ENCODE results near the gene HSD11B1L.

HSD11B1L gene

DNA sequence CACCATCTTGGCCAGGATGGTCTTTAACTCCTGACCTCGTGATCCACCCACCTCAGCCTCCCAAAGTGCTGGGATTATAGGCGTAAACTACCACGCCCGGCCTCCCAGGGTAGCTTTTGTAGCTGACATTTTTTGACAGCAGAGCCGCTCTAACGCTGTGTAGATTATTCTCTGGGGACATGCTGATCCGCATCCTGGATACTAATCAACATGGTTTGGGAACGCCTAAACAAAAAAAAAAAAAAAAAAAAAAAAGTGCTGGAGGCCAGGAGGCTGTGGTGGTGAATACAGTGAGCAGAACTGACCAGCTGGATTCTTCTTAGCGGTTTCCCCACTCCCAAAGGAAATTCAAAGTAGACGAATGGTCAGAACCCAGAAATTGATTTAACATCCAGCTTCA is 34.0 kb downstream of the HSD11B1L start:
- no peaks in the 10 kb centered on the region for H3K9me3 ChIP-seq (ENCODE audit: insufficient read depth, low read length)
- no peak overlapping the region for H3K9ac ChIP-seq (ENCODE audit: insufficient read length, low read depth)
- no peaks in the 10 kb centered on the region for H3K27me3 ChIP-seq (ENCODE audit: insufficient read depth, insufficient read length)
- TF ChIP-seq YY1 (IDR thresholded peaks at IDR 0.05; ENCODE audit: insufficient read depth, insufficient read length) (no peak), ZNF274 (IDR thresholded peaks at IDR 0.05; ENCODE audit: low read depth, low read length) (no peak), SUZ12 (IDR thresholded peaks at IDR 0.05; ENCODE audit: extremely low read depth, insufficient read depth, insufficient read length) (no peak)
- H3K36me3 ChIP-seq (ENCODE audit: insufficient read depth, insufficient read length, low read length), result peaks cover 70% of the 10 kb centered on the region
- H3K4me1 ChIP-seq (ENCODE audit: insufficient read depth, insufficient read length), result peaks cover 5% of the 10 kb centered on the region
- DNase-seq (ENCODE audit: low read depth, low spot score), result no peak
- no peak overlapping the region for H3K4me3 ChIP-seq (ENCODE audit: insufficient read length, low read depth)

DNA sequence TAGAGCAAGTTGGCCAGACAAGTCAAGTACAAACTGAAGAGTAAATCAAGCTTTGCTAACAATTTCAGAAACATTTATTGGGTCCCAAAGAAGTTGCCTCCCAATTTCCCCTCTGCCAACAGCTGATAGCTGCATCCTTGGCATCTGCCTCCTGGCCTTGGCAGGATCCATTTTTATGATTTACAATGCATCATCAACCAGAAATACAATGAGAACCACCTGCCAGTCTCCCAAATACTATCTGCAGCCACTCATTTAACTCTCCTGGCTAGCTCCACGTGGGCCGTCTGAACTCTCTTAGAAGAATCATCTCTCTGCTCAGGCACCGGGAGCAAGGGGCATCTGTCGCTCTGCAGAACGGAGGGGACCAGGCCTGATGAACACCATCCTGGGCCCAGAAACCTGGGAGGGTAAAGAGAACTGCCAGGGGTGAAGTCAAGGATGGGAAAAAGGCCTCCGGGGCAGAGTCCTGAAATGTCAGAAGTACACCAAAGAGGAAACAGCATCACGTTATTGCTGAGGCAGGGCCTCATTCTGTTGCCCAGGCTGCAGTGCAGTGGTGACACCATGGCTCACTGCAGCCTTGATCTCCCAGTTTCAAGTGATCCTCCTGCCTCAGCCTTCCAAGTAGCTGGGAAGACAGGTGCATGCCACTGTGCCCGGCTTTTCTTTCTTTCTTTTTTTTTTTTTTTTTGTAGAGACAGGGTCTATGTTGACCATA is 36.5 kb downstream of the HSD11B1L start:
- TF ChIP-seq SUZ12 (IDR thresholded peaks at IDR 0.05; ENCODE audit: extremely low read depth, insufficient read depth, insufficient read length) (no peak), YY1 (IDR thresholded peaks at IDR 0.05; ENCODE audit: insufficient read depth, insufficient read length) (no peak), ZNF274 (IDR thresholded peaks at IDR 0.05; ENCODE audit: low read depth, low read length) (no peak)
- peak overlapping the region; percentile 11 for H3K9ac ChIP-seq (ENCODE audit: insufficient read length, low read depth)

GRCh38 chr19:5718037-5718578 is 37.3 kb downstream of the HSD11B1L start:
- H3K36me3 ChIP-seq (ENCODE audit: insufficient read depth, insufficient read length, low read length), result peaks cover 40% of the 10 kb centered on the region
- H3K4me3 ChIP-seq (ENCODE audit: insufficient read length, low read depth), result peak overlapping the region; percentile 98
- no peak for DNase-seq (ENCODE audit: low read depth, low spot score)
- H3K9me3 ChIP-seq (ENCODE audit: insufficient read depth, low read length), result no peaks in the 10 kb centered on the region
- H3K9ac ChIP-seq (ENCODE audit: insufficient read length, low read depth), result peak overlapping the region; percentile 99
- H3K27me3 ChIP-seq (ENCODE audit: insufficient read depth, insufficient read length), result no peaks in the 10 kb centered on the region
- peaks cover 5% of the 10 kb centered on the region for H3K4me1 ChIP-seq (ENCODE audit: insufficient read depth, insufficient read length)
- TF ChIP-seq YY1 (IDR thresholded peaks at IDR 0.05; ENCODE audit: insufficient read depth, insufficient read length), result no peak
- TF ChIP-seq SUZ12 (IDR thresholded peaks at IDR 0.05; ENCODE audit: extremely low read depth, insufficient read depth, insufficient read length), result no peak
- TF ChIP-seq ZNF274 (IDR thresholded peaks at IDR 0.05; ENCODE audit: low read depth, low read length), result no peak

More for the DNA sequence above, 36.5 kb downstream of the HSD11B1L start:
- peaks cover 48% of the 10 kb centered on the region for H3K36me3 ChIP-seq (ENCODE audit: insufficient read depth, insufficient read length, low read length)
- no peaks in the 10 kb centered on the region for H3K27me3 ChIP-seq (ENCODE audit: insufficient read depth, insufficient read length)
- H3K4me3 ChIP-seq (ENCODE audit: insufficient read length, low read depth), result no peak overlapping the region
- H3K9me3 ChIP-seq (ENCODE audit: insufficient read depth, low read length), result no peaks in the 10 kb centered on the region
- H3K4me1 ChIP-seq (ENCODE audit: insufficient read depth, insufficient read length), result peaks cover 5% of the 10 kb centered on the region
- no peak for DNase-seq (ENCODE audit: low read depth, low spot score)

- Histone ChIP-seq H3K36me3 (ENCODE audit: insufficient read depth, insufficient read length, low read length) (peaks cover 34% of the 10 kb centered on the region), H3K4me1 (ENCODE audit: insufficient read depth, insufficient read length) (peaks cover 5% of the 10 kb centered on the region), H3K27me3 (ENCODE audit: insufficient read depth, insufficient read length) (no peaks in the 10 kb centered on the region), H3K9me3 (ENCODE audit: insufficient read depth, low read length) (no peaks in the 10 kb centered on the region), H3K4me3 (ENCODE audit: insufficient read length, low read depth) (peak overlapping the region; percentile 98), H3K9ac (ENCODE audit: insufficient read length, low read depth) (peak overlapping the region; percentile 99)
- no peak for DNase-seq (ENCODE audit: low read depth, low spot score)
- no peak for TF ChIP-seq YY1 (IDR thresholded peaks at IDR 0.05; ENCODE audit: insufficient read depth, insufficient read length)
- no peak for TF ChIP-seq SUZ12 (IDR thresholded peaks at IDR 0.05; ENCODE audit: extremely low read depth, insufficient read depth, insufficient read length)
- TF ChIP-seq ZNF274 (IDR thresholded peaks at IDR 0.05; ENCODE audit: low read depth, low read length), result no peak
Observed at GRCh38 chr19:5718579-5719273, 37.9 kb downstream of the HSD11B1L start.

DNA sequence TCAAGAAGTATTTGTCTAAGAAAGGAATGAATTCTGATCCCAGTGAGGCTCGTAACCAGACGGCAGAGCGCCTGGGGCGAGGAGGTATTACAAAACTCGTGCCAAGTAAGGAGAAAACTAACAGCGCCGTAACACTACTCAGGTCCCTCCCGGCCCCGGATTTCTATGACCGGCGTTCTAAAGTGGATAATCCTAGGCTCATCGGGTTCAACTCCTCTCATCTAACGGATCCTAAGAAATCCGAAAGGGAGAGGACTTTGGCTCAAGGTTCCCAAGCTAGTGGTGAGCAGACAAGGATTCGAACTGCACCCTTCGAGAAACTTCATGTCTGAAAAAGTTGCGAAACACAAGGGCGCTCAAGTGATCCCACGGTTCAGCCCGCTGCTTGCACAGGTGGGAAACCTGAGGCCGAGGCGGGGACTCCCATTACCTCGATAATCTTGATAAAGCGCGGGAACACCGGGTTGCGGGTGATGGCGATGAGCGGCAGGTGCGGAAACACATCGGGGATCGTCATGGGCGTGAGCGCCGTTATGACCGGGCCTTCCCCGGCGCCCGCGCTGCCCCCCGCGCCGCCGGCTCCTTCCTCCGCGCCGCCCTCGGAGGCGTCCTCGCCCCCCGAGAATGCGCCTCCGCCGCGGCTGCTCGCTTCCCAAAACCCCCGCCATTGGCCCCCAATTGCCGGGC is 38.6 kb downstream of the HSD11B1L start:
- H3K9me3 ChIP-seq (ENCODE audit: insufficient read depth, low read length), result no peaks in the 10 kb centered on the region
- H3K27me3 ChIP-seq (ENCODE audit: insufficient read depth, insufficient read length), result no peaks in the 10 kb centered on the region
- H3K36me3 ChIP-seq (ENCODE audit: insufficient read depth, insufficient read length, low read length), result peaks cover 29% of the 10 kb centered on the region
- peak overlapping the region; percentile 98 for H3K4me3 ChIP-seq (ENCODE audit: insufficient read length, low read depth)
- TF ChIP-seq ZNF274 (IDR thresholded peaks at IDR 0.05; ENCODE audit: low read depth, low read length), result no peak
- TF ChIP-seq YY1 (IDR thresholded peaks at IDR 0.05; ENCODE audit: insufficient read depth, insufficient read length), result no peak
- no peak for TF ChIP-seq SUZ12 (IDR thresholded peaks at IDR 0.05; ENCODE audit: extremely low read depth, insufficient read depth, insufficient read length)
- peak overlapping the region; percentile 99 for H3K9ac ChIP-seq (ENCODE audit: insufficient read length, low read depth)
- H3K4me1 ChIP-seq (ENCODE audit: insufficient read depth, insufficient read length), result peaks cover 5% of the 10 kb centered on the region
- no peak for DNase-seq (ENCODE audit: low read depth, low spot score)

DNA sequence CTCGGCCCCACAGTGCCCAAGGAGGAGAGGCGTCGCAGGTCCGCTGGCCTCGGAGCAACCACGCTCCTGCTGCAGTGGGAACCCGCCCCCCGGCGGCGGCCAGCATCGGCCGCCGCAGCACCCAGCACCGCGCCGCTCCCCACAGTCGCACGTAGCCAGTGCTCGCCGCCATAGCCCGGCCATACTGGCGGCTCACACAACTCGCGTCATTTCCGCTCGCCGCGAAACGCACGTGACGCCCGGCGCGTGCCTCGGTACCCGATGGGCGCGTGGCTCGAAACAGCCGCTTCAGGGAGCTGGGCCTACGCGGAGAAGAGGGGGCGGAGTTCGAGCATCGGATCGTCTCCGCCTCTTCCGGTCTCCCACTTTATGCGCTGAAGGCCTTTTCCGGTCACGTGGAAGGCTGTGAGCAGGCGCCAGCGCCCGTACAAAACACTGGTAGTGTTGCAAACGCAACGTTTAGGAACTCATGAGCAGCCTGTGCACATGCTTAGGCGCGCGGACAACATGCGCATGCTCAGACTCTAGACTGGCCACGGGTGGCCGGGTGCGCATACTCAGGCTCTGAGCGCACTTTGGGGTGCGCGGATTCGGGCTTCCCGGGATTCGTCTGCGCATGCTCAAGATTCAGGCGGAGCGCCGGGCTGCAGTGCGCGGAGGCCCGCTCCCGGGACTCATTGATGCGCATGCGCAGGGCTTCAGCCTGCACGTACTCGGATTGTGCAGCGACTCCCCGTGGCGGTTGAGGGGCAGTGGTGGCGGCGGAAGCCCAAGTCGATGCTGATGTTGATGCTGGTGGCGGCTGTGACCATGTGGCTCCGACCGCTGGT is 39.3 kb downstream of the HSD11B1L start, which contains the start of the genes CATSPERD and LONP1:
Gene CATSPERD (plus strand): TSS at position 677 of the 830 bp plus-strand sequence. CDS start 101 bp downstream, at position 778.
Gene LONP1 (minus strand): TSS at position 186 of the 830 bp plus-strand sequence. CDS start 14 bp downstream, at position 172.
- H3K36me3 ChIP-seq (ENCODE audit: insufficient read depth, insufficient read length, low read length), result peaks cover 25% of the 10 kb centered on the region
- TF ChIP-seq ZNF274 (IDR thresholded peaks at IDR 0.05; ENCODE audit: low read depth, low read length), result no peak
- no peak for TF ChIP-seq SUZ12 (IDR thresholded peaks at IDR 0.05; ENCODE audit: extremely low read depth, insufficient read depth, insufficient read length)
- peak; percentile 89 for TF ChIP-seq YY1 (IDR thresholded peaks at IDR 0.05; ENCODE audit: insufficient read depth, insufficient read length)

More for the DNA sequence above, 39.3 kb downstream of the HSD11B1L start, which contains the start of the genes CATSPERD and LONP1:
- Histone ChIP-seq H3K4me3 (ENCODE audit: insufficient read length, low read depth) (peak within 1 kb of the TSS; percentile 98), H3K9ac (ENCODE audit: insufficient read length, low read depth) (peak within 1 kb of the TSS; percentile 99), H3K9me3 (ENCODE audit: insufficient read depth, low read length) (no peaks in the 10 kb centered on the region), H3K27me3 (ENCODE audit: insufficient read depth, insufficient read length) (no peaks in the 10 kb centered on the region), H3K4me1 (ENCODE audit: insufficient read depth, insufficient read length) (peaks cover 5% of the 10 kb centered on the region)
- peak; percentile 98 for DNase-seq (ENCODE audit: low read depth, low spot score)

Measured in NT2/D1 (cell line).